H1 (cell line): Measurements from ENCODE around the gene LRRC19. TPM values are rescaled to one million over a fixed set of nuclear protein-coding genes. Genes with fewer than 3 reads are reported as not detected.

Experiments
- CTCF ChIA-PET: fragments of 300-600 bp; sonication (Branson Sonifier 250); formaldehyde crosslinking; loops from one replicate; lab custom pipeline; 2021; ENCODE audit not compliant: partially characterized antibody; lab: Charles Lee
- POLR2A ChIA-PET: fragments of 300-600 bp; sonication (Branson Sonifier 250); formaldehyde crosslinking; loops from one replicate; lab custom pipeline; 2021; ENCODE audit warnings: inconsistent platforms; ENCODE audit not compliant: partially characterized antibody; lab: Charles Lee
- DNase-seq, 2 experiments: peaks; one replicate each; pipeline versions ENCODE4 v3.0.0 to v3.0.0-alpha.2; 2010 to 2022; ENCODE audit warnings: low spot score in 2 of 2, low read depth in 1 of 2, mixed read lengths in 1 of 2
- FAIRE-seq: peaks from 2 replicates; lab custom pipeline; 2011; peaks lifted over from hg19 to GRCh38; lab: Jason Lieb, UNC
- H2AFZ ChIP-seq: 2 replicates; pipeline ENCODE4 v1.8.1; 2012; ENCODE audit warnings: low read length, inconsistent platforms
- H2AK5ac ChIP-seq: 2 replicates; pipeline ENCODE4 v1.6.1; 2013; ENCODE audit warnings: low read depth, low read length
- H2BK120ac ChIP-seq: replicated peaks from 2 replicates; pipeline ENCODE3; 2013; ENCODE audit warnings: low read depth, low read length, inconsistent platforms
- H2BK12ac ChIP-seq: 2 replicates; pipeline ENCODE4 v1.6.1; 2013; ENCODE audit warnings: low read depth, low read length
- H2BK15ac ChIP-seq: 2 replicates; pipeline ENCODE4 v1.6.1; 2013; ENCODE audit warnings: low read length
- H2BK20ac ChIP-seq: 2 replicates; pipeline ENCODE4 v1.6.1; 2013; ENCODE audit warnings: low read length
- H2BK5ac ChIP-seq: 2 replicates; pipeline ENCODE4 v1.6.1; 2013; ENCODE audit warnings: low read depth, low read length
- H3K14ac ChIP-seq: 2 replicates; pipeline ENCODE4 v1.6.1; 2013; ENCODE audit warnings: inconsistent platforms; ENCODE audit not compliant: insufficient read length
- H3K18ac ChIP-seq: 2 replicates; pipeline ENCODE4 v1.6.1; 2013; ENCODE audit warnings: low read length; ENCODE audit errors: extremely low read depth
- H3K23ac ChIP-seq: 2 replicates; pipeline ENCODE4 v1.6.1; 2013; ENCODE audit warnings: inconsistent platforms; ENCODE audit not compliant: insufficient read length
- H3K23me2 ChIP-seq: 2 replicates; pipeline ENCODE4 v1.6.1; 2013; ENCODE audit warnings: low read depth, low read length
- H3K27ac ChIP-seq: 2 replicates; pipeline ENCODE4 v1.6.1; 2011; ENCODE audit warnings: low read depth, low read length, inconsistent platforms
- H3K27me3 ChIP-seq, 4 experiments: replicated peaks in 1 of 4; 1 replicate in 1 of 4; 2 replicates in 3 of 4; pipeline versions ENCODE4 v1.6.1 to v1.8.1; 2011 to 2013; ENCODE audit warnings: low read length in 3 of 4, mild to moderate bottlenecking in 3 of 4, inconsistent platforms in 2 of 4, mixed read lengths in 2 of 4, moderate library complexity in 1 of 4; ENCODE audit not compliant: control insufficient read depth in 3 of 4, insufficient read depth in 3 of 4; ENCODE audit errors: extremely low read depth in 1 of 4
- H3K36me3 ChIP-seq, 4 experiments: 2 replicates each; pipeline versions ENCODE4 v1.6.1 to v1.8.1; 2011 to 2013; ENCODE audit warnings: mild to moderate bottlenecking in 4 of 4, low read length in 3 of 4, moderate library complexity in 2 of 4, control low read depth in 1 of 4, inconsistent platforms in 1 of 4; ENCODE audit not compliant: insufficient read depth in 4 of 4, control insufficient read depth in 2 of 4
- H3K4ac ChIP-seq: replicated peaks from 2 replicates; pipeline ENCODE3; 2013; ENCODE audit warnings: low read length, low read depth, mixed read lengths, inconsistent platforms; ENCODE audit not compliant: insufficient read length
- H3K4me1 ChIP-seq, 4 experiments: replicated peaks in 1 of 4; 1 replicate in 1 of 4; 2 replicates in 3 of 4; pipeline versions ENCODE4 v1.6.1 to v1.8.1; 2011 to 2013; ENCODE audit warnings: low read length in 3 of 4, inconsistent platforms in 2 of 4, mixed read lengths in 1 of 4; ENCODE audit not compliant: insufficient read depth in 4 of 4, control insufficient read depth in 3 of 4
- H3K4me2 ChIP-seq, 2 experiments: 2 replicates each; pipeline versions ENCODE4 v1.6.1 to v1.8.1; 2011 to 2013; ENCODE audit warnings: low read depth in 2 of 2, low read length in 2 of 2, control low read depth in 1 of 2, inconsistent platforms in 1 of 2, mild to moderate bottlenecking in 1 of 2; ENCODE audit not compliant: insufficient read depth in 1 of 2
- H3K4me3 ChIP-seq, 4 experiments: fragments of 200-600, 300-600 bp in 1 of 4; sonication (generic), shearing (Covaris generic), sonication (Bioruptor Twin) in 1 of 4; 2 replicates each; pipeline versions ENCODE4 v1.5.1 to v1.8.1; 2011 to 2016; ENCODE audit warnings: low read length in 4 of 4, low read depth in 3 of 4, control low read depth in 2 of 4, inconsistent platforms in 2 of 4, mild to moderate bottlenecking in 2 of 4, mixed read lengths in 1 of 4, moderate library complexity in 1 of 4; ENCODE audit not compliant: insufficient read depth in 2 of 4; ENCODE audit errors: extremely low read depth in 1 of 4
- H3K56ac ChIP-seq: replicated peaks from 2 replicates; pipeline ENCODE3; 2013; ENCODE audit warnings: low read depth, mild to moderate bottlenecking, mixed read lengths, low read length, inconsistent platforms; ENCODE audit not compliant: insufficient read length
- H3K79me1 ChIP-seq: 2 replicates; pipeline ENCODE4 v1.6.1; 2013; ENCODE audit warnings: low read depth, low read length, control low read depth
- H3K79me2 ChIP-seq, 2 experiments: 2 replicates each; pipeline versions ENCODE4 v1.6.1 to v1.8.1; 2012 to 2013; ENCODE audit warnings: low read length in 2 of 2, mild to moderate bottlenecking in 2 of 2, inconsistent platforms in 1 of 2; ENCODE audit not compliant: insufficient read depth in 2 of 2, control insufficient read depth in 1 of 2
- H3K9ac ChIP-seq, 4 experiments: replicated peaks in 1 of 4; 1 replicate in 1 of 4; 2 replicates in 3 of 4; pipeline versions ENCODE4 v1.6.1 to v1.8.1; 2011 to 2013; ENCODE audit warnings: low read depth in 3 of 4, low read length in 3 of 4, control low read depth in 2 of 4, mild to moderate bottlenecking in 2 of 4, moderate library complexity in 2 of 4, inconsistent platforms in 1 of 4; ENCODE audit errors: extremely low read depth in 1 of 4
- H3K9me3 ChIP-seq, 2 experiments: 2 replicates each; pipeline versions ENCODE4 v1.6.1 to v1.8.1; 2012 to 2013; ENCODE audit warnings: mild to moderate bottlenecking in 2 of 2, moderate library complexity in 2 of 2, control low read depth in 1 of 2, inconsistent platforms in 1 of 2, low read depth in 1 of 2, low read length in 1 of 2, mixed read lengths in 1 of 2; ENCODE audit not compliant: insufficient read depth in 2 of 2
- H4K20me1 ChIP-seq, 2 experiments: replicated peaks in 1 of 2; 2 replicates each; pipeline versions ENCODE3 to v1.8.1; 2011 to 2013; ENCODE audit warnings: inconsistent platforms in 2 of 2, low read length in 2 of 2, mild to moderate bottlenecking in 1 of 2; ENCODE audit not compliant: insufficient read depth in 2 of 2, control insufficient read depth in 1 of 2
- H4K5ac ChIP-seq: 2 replicates; pipeline ENCODE4 v1.6.1; 2013; ENCODE audit warnings: low read length, low read depth, mixed read lengths, inconsistent platforms; ENCODE audit not compliant: insufficient read length
- H4K8ac ChIP-seq: 2 replicates; pipeline ENCODE4 v1.8.0; 2013; ENCODE audit warnings: mild to moderate bottlenecking, moderate library complexity, low read length, inconsistent platforms; ENCODE audit not compliant: insufficient read depth; ENCODE audit errors: extremely low read depth
- H4K91ac ChIP-seq: replicated peaks from 2 replicates; pipeline ENCODE3; 2013; ENCODE audit warnings: low read length, mixed read lengths, inconsistent platforms; ENCODE audit not compliant: insufficient read length
- CEBPB ChIP-seq: IDR thresholded peaks from 2 replicates; pipeline ENCODE4 v1.6.1; 2012; ENCODE audit warnings: low read depth, low read length
- GABPA ChIP-seq: IDR thresholded peaks from 2 replicates; pipeline ENCODE4 v1.6.1; 2011; ENCODE audit warnings: mild to moderate bottlenecking, low read length, moderate library complexity, borderline replicate concordance; ENCODE audit not compliant: insufficient read depth
- MAFK ChIP-seq: IDR thresholded peaks from 2 replicates; pipeline ENCODE4 v1.6.1; 2012; ENCODE audit warnings: low read depth, mild to moderate bottlenecking, improper control_type of control experiment, low read length
- RAD21 ChIP-seq, 2 experiments: IDR thresholded peaks in 1 of 2; conservative IDR thresholded peaks in 1 of 2; 2 replicates each; pipeline ENCODE4 v1.6.1; 2011; ENCODE audit warnings: low read depth in 2 of 2, low read length in 2 of 2, improper control_type of control experiment in 1 of 2, inconsistent platforms in 1 of 2, mild to moderate bottlenecking in 1 of 2, moderate library complexity in 1 of 2
- TCF12 ChIP-seq: IDR thresholded peaks from 2 replicates; pipeline ENCODE4 v1.6.1; 2011; ENCODE audit warnings: low read depth, mild to moderate bottlenecking, low read length
- WGBS, 2 experiments: shearing (Covaris generic) in 1 of 2; methylation state at CpG; one replicate each; pipeline versions ENCODE4 v1.1.6 to v1.1.7; 2013 to 2015; ENCODE audit warnings: low lambda C conversion rate in 2 of 2, mixed read lengths in 2 of 2, inconsistent platforms in 1 of 2, low coverage in 1 of 2, missing lambda C conversion rate in 1 of 2; ENCODE audit not compliant: insufficient replicate concordance in 2 of 2, insufficient coverage in 1 of 2, insufficient read length in 1 of 2; ENCODE audit errors: extremely low coverage in 1 of 2, missing lambda C conversion rate in 1 of 2; 5-methylcytosine and 5-hydroxymethylcytosine counted together
- polyA plus RNA-seq, 7 experiments: library from polyadenylated mRNA; depleted of rRNA in 3 of 7; stranded (reverse) in 5 of 7; unstranded in 2 of 7; fragments of >200 nt in 5 of 7; fragments of 200-250 nt in 2 of 7; gene quantifications; 1 replicate in 5 of 7; 2 replicates in 1 of 7; 4 replicates in 1 of 7; pipeline versions ENCODE4 v1.2.1 to v1.2.3, GENCODE V29; 2011 to 2013; ENCODE audit warnings: missing spikeins in 2 of 7, mixed read lengths in 2 of 7
- total RNA-seq: library from RNA; stranded (reverse); fragmentation: NEBNext Ultra II Directional; extraction: Animal tissue kit (Norgen Biotek cat#: 25700); gene quantifications from 2 replicates; pipeline ENCODE4 v1.2.1, GENCODE V29; 2021
- TF ChIP-seq, protein P1 (sequence below), 3 experiments: IDR thresholded peaks; 1 replicate in 2 of 3; 2 replicates in 1 of 3; pipeline versions ENCODE4 v1.5.1 to v1.6.1; 2011; ENCODE audit warnings: low read length in 3 of 3, mild to moderate bottlenecking in 3 of 3, inconsistent platforms in 2 of 3, low read depth in 1 of 3, moderate library complexity in 1 of 3; ENCODE audit not compliant: insufficient read depth in 1 of 3; ENCODE audit errors: control extremely low read depth in 1 of 3

Gene LRRC19
- total and polyA plus RNA-seq, 2 of the 8 experiments (the other 6 are each of a cell fraction or from before 2014, with no cell fraction given) = not detected

DNA sequence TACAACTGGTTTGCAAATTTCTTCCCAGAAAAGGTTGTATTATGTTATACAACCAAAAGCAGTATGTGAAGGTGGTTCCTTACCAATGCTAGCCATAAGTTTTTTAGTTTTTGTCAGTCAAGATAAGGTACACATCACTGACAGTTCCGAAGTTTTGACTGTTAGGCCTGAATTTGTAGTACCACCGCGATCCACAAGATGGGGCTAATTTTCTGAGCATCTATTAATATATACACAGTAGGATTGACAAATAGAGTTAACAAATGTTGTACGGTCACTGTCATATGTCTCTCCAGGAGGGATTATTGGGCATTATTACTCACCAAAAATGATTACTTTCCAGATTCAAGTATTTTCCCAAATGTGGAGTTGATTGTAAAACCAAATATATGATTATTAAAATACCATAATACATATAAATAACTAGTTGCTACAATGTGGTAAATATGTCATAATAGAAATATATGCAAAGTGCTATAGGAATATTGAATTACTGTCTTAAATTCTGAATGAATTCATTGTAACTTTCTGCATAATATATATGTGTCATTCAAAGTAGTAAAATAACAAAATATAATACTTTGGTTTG is 28.4 kb upstream of the LRRC19 start:
- Histone ChIP-seq H2BK5ac (no peak overlapping the region), H2BK12ac (no peak overlapping the region), H3K79me1 (no peaks in the 10 kb centered on the region), H3K9me3 (no peaks in the 10 kb centered on the region), H4K91ac (no peak overlapping the region), H3K4ac (no peak overlapping the region), H2BK120ac (no peak overlapping the region), H3K79me2 (no peaks in the 10 kb centered on the region), H3K14ac (no peak overlapping the region), H2BK15ac (no peak overlapping the region), H3K4me3 (no peak overlapping the region), H3K36me3 (no peaks in the 10 kb centered on the region), H3K23me2 (no peaks in the 10 kb centered on the region), H2BK20ac (no peak overlapping the region), H3K23ac (no peak overlapping the region), H3K4me2 (no peak overlapping the region), H3K4me1 (no peaks in the 10 kb centered on the region), H4K8ac (no peak overlapping the region), H3K9ac (no peak overlapping the region), H3K27ac (no peak overlapping the region), H3K18ac (no peak overlapping the region), H2AK5ac (no peak overlapping the region), H3K56ac (no peak overlapping the region), H4K5ac (no peak overlapping the region), H4K20me1 (no peaks in the 10 kb centered on the region), H3K27me3 (no peaks in the 10 kb centered on the region), H2AFZ (no peak overlapping the region)
- ChIA-PET CTCF (interaction anchor here (0.6 to 1.9 kb wide), 9 partner anchors 10 to 174 kb away, joined by 3 to 6 read pairs (median 3); no protein-coding TSS in a partner anchor), POLR2A (no interaction called here)
- FAIRE-seq = peak; percentile 83
- WGBS, 2 experiments = 38% methylated on average over 4 of the region's 4 CpGs; no CpG with 5 or more reads in 1 of the 2 experiments
- DNase-seq = peak; percentile 3 to 79
- TF ChIP-seq, protein P1, sequence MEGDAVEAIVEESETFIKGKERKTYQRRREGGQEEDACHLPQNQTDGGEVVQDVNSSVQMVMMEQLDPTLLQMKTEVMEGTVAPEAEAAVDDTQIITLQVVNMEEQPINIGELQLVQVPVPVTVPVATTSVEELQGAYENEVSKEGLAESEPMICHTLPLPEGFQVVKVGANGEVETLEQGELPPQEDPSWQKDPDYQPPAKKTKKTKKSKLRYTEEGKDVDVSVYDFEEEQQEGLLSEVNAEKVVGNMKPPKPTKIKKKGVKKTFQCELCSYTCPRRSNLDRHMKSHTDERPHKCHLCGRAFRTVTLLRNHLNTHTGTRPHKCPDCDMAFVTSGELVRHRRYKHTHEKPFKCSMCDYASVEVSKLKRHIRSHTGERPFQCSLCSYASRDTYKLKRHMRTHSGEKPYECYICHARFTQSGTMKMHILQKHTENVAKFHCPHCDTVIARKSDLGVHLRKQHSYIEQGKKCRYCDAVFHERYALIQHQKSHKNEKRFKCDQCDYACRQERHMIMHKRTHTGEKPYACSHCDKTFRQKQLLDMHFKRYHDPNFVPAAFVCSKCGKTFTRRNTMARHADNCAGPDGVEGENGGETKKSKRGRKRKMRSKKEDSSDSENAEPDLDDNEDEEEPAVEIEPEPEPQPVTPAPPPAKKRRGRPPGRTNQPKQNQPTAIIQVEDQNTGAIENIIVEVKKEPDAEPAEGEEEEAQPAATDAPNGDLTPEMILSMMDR (IDR thresholded peaks at IDR 0.05; ENCODE audit: control extremely low read depth in 1 of 3, insufficient read depth in 1 of 3, low read depth in 1 of 3, low read length in 3 of 3) = peak in 2 of 3 experiments; percentile 49 to 71; a peak in 2 of 4 replicates
- peak; percentile 72 to 74 for TF ChIP-seq RAD21 (IDR thresholded peaks at IDR 0.05 in 1 of 2, conservative IDR thresholded peaks at IDR 0.05 in 1 of 2; ENCODE audit: low read depth in 2 of 2, low read length in 2 of 2)
- no peak for TF ChIP-seq TCF12
- TF ChIP-seq MAFK = no peak
- TF ChIP-seq CEBPB = no peak
- no peak for TF ChIP-seq GABPA
